UCSD-AML1 (cell line): ENCODE data around the gene ZNF839.

Source experiments
- DNase-seq: peaks from one replicate; lab custom pipeline; 2025; ENCODE audit not compliant: unreplicated experiment; lab: John Stamatoyannopoulos, UW

ZNF839 gene

DNA sequence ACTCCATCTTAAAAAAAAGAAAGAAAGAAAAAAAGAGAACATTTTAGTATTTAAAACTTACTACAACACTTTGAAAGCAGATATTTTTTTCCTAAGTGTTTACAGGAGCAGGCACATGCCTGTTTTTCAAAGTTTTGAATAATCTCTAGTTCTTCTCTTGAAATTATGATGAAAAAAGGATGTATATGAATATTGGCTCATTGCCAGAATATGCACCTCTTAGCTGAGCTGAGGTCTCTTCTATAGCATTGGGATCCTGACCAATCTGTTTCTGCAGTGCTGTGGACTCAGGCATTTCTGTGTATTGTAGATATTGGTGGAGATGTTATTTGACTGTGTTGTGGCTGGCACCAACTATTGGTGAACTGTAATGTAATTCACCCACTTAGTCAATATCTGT, 58.1 kb downstream of the ZNF839 start:
- DNase-seq: no peak

GRCh38 chr14:102378830-102379229, 59.3 kb downstream of the ZNF839 start:
- no peak for DNase-seq

GRCh38 chr14:102387086-102387485, 67.5 kb downstream of the ZNF839 start:
- DNase-seq: no peak

- no peak for DNase-seq
These were observed 69.7 kb downstream of the ZNF839 start for GRCh38 chr14:102389246-102389645.

- DNase-seq: no peak
These were observed 70.7 kb downstream of the ZNF839 start for GRCh38 chr14:102390064-102390855.
